Stimulated activated CD8-positive, alpha-beta memory T cell treated with anti-CD3 and anti-CD28 coated beads, Interleukin-15, amount 100 ng/mL, for 1 hour (primary cell): Measurements from ENCODE around the gene SNRNP25.

ENCODE experiments used
- DNase-seq: peaks from one replicate; pipeline ENCODE4 v3.0.0-alpha.2; 2020; ENCODE audit warnings: low read depth

SNRNP25 gene

DNA sequence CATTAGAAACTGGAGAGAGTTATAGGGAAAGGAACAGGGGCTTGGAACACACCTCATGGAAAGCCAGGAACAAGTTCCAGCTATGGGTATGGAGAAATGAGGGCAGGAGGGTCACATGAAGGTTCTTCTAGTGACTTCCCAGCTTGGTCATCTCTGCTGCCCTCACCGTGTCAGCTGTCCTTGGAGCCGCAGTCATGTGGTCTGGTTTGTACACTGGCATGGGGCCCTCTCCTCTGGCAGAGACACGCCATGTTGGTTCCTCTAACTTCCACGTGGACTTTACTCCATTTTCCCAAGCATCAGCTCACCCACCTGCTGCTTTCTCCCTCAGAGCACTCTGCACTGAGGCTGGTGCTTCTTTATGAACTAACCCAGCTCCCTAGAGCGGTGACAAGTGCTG is 50.7 kb downstream of the SNRNP25 start:
- no peak for DNase-seq

DNA sequence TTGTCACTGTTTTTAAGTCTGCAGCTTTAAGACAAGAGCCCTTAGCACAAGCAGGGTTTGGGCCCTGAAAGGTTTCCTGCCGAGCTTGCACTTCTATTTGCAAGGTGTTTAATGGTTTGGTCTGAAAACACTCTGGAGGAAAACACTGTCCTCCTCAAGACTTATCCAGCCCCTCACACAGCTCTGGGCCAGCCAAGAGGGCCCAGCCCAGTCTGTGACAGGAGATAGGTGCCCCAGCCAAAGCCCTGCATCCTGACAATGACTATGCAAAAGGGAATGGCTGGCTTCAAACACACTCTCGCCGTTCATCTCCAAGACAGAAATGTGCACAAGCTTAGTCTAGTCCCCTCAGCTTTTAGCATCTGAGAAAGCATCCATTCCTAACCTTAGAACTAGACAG is 51.3 kb downstream of the SNRNP25 start:
- no peak for DNase-seq

DNA sequence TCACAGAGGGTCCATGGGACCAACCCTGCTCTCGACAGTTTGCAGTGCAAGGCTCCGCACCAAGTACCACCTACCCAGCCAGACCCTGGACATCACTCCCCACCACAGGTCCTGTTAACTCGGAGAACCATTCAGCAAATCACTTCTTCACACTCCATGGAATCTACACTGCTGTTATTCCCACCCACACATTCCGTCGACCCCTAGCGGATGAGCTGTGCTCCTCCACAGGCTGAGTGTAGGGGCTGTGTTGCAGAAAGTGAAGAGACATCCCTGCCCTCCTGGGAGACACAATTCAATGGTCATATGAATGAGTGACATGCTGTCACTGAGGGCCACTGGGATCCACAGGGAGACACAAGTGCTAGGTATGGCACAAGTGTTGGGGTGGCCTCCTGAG is 51.9 kb downstream of the SNRNP25 start:
- no peak for DNase-seq

DNA sequence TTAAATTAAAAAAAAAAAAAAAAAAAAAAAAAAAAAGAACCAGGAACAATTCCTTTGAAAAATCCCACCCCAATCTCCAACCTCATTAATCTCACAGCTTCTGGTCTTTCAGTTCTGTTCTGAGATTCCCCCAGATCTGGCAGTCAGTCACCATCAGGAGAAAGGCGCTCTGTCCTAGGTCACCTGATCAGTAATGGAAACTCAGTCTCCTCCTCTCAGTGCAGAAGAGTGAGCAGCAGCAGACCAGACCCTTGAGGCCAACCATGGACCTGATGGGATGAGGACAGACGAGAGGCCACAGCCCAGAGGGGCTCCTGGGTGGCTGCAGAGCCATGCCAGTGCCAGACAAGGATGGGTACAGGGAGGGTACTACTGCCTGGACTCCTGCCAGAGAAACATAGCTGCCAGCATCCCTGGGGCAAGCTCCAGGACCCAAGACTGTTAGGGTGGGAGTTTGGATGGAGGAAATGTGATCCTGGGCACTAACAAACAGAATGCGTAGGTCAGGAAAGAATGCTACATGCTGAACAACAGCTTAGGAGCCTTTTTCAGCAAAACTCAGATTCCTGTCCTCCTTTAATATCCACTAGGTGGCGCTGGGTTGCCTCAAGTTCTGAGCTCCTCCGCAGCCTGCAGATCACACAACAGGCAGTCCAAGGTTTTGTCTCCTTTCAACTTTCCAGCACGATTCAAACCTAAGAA is 53.1 kb downstream of the SNRNP25 start:
- peak; percentile 15 for DNase-seq
